Aorta (tissue), 5 donors: ENCODE data around the gene ADPRS. TPM values are rescaled to one million over a fixed set of nuclear protein-coding genes. Genes with fewer than 3 reads are reported as not detected.
A peak's percentile ranks its signal among the peaks of the same experiment; 100 is the strongest.

ENCODE experiments used
- ATAC-seq: fragments of 200-7000 bp; cut with Tn5 transposase; one replicate; pipeline ENCODE4 v1.9.1; 2022; ENCODE audit warnings: moderate library complexity; ENCODE audit not compliant: low FRiP score
- DNase-seq, 2 donors: peaks; one replicate each; pipeline ENCODE4 v3.0.0-alpha.2; 2020
- H3K27ac ChIP-seq, 2 donors: one replicate each; pipeline ENCODE4 v1.5.1; 2013; ENCODE audit warnings: low read length in 2 of 2, mild to moderate bottlenecking in 2 of 2, moderate library complexity in 2 of 2, control low read depth in 1 of 2, inconsistent platforms in 1 of 2, low read depth in 1 of 2
- H3K27me3 ChIP-seq, 2 donors: one replicate each; pipeline ENCODE4 v1.6.1; 2013; ENCODE audit warnings: control low read depth in 1 of 2, low read length in 1 of 2, mild to moderate bottlenecking in 1 of 2, moderate library complexity in 1 of 2; ENCODE audit not compliant: insufficient read depth in 2 of 2, control insufficient read depth in 1 of 2
- H3K36me3 ChIP-seq, 2 donors: one replicate each; pipeline ENCODE4 v1.6.1; 2013; ENCODE audit warnings: control low read depth in 1 of 2, low read length in 1 of 2, mild to moderate bottlenecking in 1 of 2; ENCODE audit not compliant: insufficient read depth in 2 of 2, control insufficient read depth in 1 of 2
- H3K4me1 ChIP-seq, 2 donors: one replicate each; pipeline ENCODE4 v1.6.1; 2013; ENCODE audit warnings: low read length in 2 of 2, control low read depth in 1 of 2, mild to moderate bottlenecking in 1 of 2, moderate library complexity in 1 of 2; ENCODE audit not compliant: insufficient read depth in 2 of 2, control insufficient read depth in 1 of 2
- H3K4me3 ChIP-seq, 2 donors: one replicate each; pipeline ENCODE4 v1.5.1; 2013; ENCODE audit warnings: low read length in 2 of 2, control low read depth in 1 of 2, mild to moderate bottlenecking in 1 of 2
- H3K9me3 ChIP-seq: one replicate; pipeline ENCODE4 v1.6.1; 2013; ENCODE audit warnings: mild to moderate bottlenecking, low read length; ENCODE audit not compliant: control insufficient read depth
- WGBS, 2 donors: extraction: QIAGEN DNeasy Blood & Tissue Kit; methylation state at CpG; one replicate each; pipeline ENCODE4 v1.1.7; 2013; 5-methylcytosine and 5-hydroxymethylcytosine counted together
- intact Hi-C, 2 donors: fragments of 100-400 bp; cut with DNase I; formaldehyde crosslinking; loops; one replicate each; pipeline versions ENCODE4 v1.14.2 to v1.15.0; 2022
- polyA plus RNA-seq, 2 donors: library from polyadenylated mRNA; stranded (reverse); fragments of 200-250 nt; gene quantifications; one replicate each; pipeline ENCODE4 v1.2.3, GENCODE V29; 2013
- total RNA-seq, 2 donors: library from RNA; stranded (reverse); fragmentation: NEBNext Ultra II Directional; extraction: Animal tissue kit (Norgen Biotek cat#: 25700); gene quantifications; one replicate each; pipeline ENCODE4 v1.2.1, GENCODE V29; 2021
- donor health status: healthy with polysubstance abuse.
- donor health status: Bipolar disorder and iron deficiency.
- donor health status: DM: no; HTN: no; CAD: no.
- donor health status: DM: no; HTN: no; CAD: no.
- donor health status: DM: yes; HTN: yes; CAD: no.

Gene ADPRS
- total and polyA plus RNA-seq, 4 donors, result 12.9 to 21.2 (median 18.1) TPM

GRCh38 chr1:36085686-36086526 is 2.8 kb upstream of the ADPRS start:
- peak in 1 of 2 donors; percentile 74 for DNase-seq
- intact Hi-C loops, result loop anchor here in 1 of 2 donors (5.0 kb wide), 1 partner anchor 154 kb away; the partner anchor contains the start of gene AGO3

DNA sequence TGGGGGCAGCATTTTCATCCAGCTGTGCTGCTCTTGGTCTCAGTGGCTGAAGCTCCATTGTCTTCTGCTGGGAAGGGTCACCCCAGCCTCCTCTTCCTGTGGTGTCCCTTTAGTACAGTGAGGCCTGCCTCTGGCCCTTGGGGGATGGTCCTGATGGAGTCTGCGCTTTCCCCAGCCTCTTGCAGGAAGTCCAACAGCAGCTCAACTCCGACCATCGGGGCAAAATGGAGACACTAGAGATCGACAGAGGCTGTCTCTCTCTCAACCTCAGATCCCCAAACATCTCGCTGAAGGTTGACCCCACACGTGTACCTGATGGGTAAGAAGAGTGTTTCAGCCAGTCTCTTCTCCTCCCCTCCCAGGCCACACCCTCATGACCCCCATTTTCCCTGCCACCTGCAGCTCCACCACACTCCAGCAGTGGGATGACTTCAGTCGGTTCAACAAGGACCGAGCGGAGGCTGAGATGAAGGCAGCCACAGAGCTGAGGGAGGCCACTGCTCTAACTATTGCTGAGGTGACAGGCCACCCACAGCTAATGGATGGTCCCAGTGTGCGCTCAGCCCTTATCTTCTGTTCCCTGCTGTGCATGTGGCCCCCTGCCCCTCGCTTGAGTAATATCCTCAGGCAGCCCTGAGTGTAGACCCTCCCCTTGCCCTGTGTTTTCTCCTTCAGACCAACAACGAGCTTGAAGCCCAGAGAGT is 2.0 kb upstream of the ADPRS start:
- intact Hi-C loops, result loop anchor here in 1 of 2 donors (5.0 kb wide), 1 partner anchor 154 kb away; the partner anchor contains the start of gene AGO3
- no peaks in the 10 kb centered on the region for H3K36me3 ChIP-seq
- DNase-seq, result peak in 1 of 2 donors; percentile 67
- H3K27ac ChIP-seq, result no peak overlapping the region
- H3K9me3 ChIP-seq, result no peaks in the 10 kb centered on the region
- WGBS, 2 donors, result 87 to 91% methylated on average over 12 of the region's 12 CpGs
- no peaks in the 10 kb centered on the region for H3K4me1 ChIP-seq
- no peak for ATAC-seq
- no peak overlapping the region for H3K4me3 ChIP-seq
- no peaks in the 10 kb centered on the region for H3K27me3 ChIP-seq

More at GRCh38 chr1:36085686-36086526, 2.8 kb upstream of the ADPRS start:
- Histone ChIP-seq H3K27ac (no peak overlapping the region), H3K9me3 (no peaks in the 10 kb centered on the region), H3K4me1 (no peaks in the 10 kb centered on the region), H3K36me3 (no peaks in the 10 kb centered on the region), H3K4me3 (no peak overlapping the region), H3K27me3 (no peaks in the 10 kb centered on the region)
- 93 to 95% methylated on average over 29 of the region's 29 CpGs for WGBS, 2 donors
- no peak for ATAC-seq

DNA sequence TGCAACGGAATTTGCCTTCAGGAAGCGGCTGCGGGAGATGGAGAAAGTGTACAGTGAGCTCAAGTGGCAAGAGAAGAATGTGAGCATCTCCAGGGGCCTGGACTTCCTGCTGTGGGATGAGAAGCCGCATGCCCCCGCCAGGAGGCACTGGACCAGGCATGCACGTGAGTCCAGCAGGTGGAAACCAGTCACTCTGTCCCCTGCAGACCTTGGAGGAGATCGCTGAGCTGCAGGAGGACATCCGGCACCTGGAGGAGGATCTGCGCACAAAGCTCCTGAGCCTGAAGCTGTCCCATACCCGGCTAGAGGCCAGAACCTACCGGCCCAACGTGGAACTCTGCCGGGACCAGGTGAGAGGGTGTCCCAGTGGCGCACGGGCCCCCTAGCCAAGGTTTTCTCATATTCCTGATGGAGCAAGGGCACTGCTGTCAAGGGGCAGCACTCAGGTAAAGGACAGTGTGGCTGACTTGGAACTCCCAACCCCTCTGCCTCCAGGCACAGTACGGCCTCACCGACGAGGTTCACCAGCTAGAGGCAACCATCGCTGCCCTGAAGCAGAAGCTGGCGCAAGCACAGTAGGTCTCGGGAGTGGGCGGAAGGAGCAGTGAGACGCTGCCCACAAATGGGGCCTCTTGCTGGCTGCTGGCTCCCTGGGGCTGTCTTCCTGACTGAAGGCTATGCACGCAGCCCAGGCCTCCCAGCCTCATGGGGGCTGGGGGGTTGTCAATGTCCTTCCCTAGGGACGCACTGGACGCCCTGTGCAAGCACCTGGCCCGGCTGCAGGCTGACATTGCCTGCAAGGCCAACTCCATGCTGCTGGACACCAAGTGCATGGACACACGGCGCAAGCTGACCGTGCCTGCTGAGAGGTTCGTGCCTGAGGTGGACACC is 1.2 kb upstream of the ADPRS start:
- Histone ChIP-seq H3K36me3 (peaks cover 0 to 5% of the 10 kb centered on the region in 2 donors), H3K27ac (no peak overlapping the region), H3K4me3 (no peak overlapping the region), H3K27me3 (no peaks in the 10 kb centered on the region), H3K4me1 (no peaks in the 10 kb centered on the region), H3K9me3 (no peaks in the 10 kb centered on the region)
- intact Hi-C loops, result loop anchor here in 1 of 2 donors (2.0 to 5.0 kb wide), 2 partner anchors 155 to 203 kb away; partner anchors contain the start of gene AGO3
- 91% methylated on average over 31 of the region's 31 CpGs for WGBS, 2 donors
- ATAC-seq, result no peak
- peak in 1 of 2 donors; percentile 70 for DNase-seq

- intact Hi-C loops, result loop anchor here in 1 of 2 donors (2.0 to 5.0 kb wide), 2 partner anchors 156 to 203 kb away; partner anchors contain the start of gene AGO3
- ATAC-seq (peak; percentile 33), DNase-seq (no peak)
- Histone ChIP-seq H3K4me1 (no peaks in the 10 kb centered on the region), H3K9me3 (no peaks in the 10 kb centered on the region), H3K27ac (no peak overlapping the region), H3K36me3 (peaks cover 0 to 6% of the 10 kb centered on the region in 2 donors), H3K4me3 (no peak overlapping the region), H3K27me3 (no peaks in the 10 kb centered on the region)
- WGBS, 2 donors, result 22 to 23% methylated on average over 8 of the region's 8 CpGs
Measured at GRCh38 chr1:36088265-36088576, 471 bp upstream of the ADPRS start.

DNA sequence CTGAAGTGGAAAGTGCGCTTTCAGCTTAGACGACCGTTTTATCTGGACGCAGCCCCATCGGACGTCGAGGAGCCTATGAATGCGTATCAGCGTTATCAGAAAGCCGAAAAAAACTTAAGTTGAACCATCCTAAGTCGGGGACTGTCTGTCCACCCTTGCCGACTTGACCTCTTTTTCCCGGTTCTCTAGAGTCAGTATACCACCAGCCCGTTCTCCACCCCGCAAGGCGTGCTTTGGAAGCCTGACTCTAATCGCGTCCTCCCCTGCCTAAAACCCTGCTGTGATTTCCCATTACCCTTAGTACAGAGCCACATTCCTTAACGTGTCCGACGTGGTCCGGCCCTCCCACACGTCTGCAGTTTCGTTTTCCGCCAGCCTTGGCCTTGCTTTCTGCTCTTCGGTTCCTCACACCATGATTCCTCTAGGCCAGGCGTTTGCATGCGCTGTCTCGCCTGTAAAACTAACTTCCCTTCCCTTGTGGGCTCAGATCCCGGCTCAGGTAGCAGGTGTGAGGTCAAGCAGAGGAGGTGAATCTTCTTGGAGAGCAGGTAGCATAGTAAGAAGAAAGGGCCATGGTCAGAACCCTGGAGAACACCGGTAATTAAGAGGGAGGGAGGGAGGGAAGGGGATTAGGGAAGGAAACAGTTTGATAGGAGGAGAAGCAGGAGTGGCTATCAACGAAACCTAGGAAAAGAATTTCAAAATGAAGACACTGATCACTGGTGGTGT is 865 bp downstream of the ADPRS start:
- H3K4me1 ChIP-seq, result no peaks in the 10 kb centered on the region
- intact Hi-C loops, result loop anchor here in 1 of 2 donors (2.0 to 10.0 kb wide), 3 partner anchors 157 to 335 kb away; partner anchors contain the start of gene AGO3
- peaks cover 0 to 9% of the 10 kb centered on the region in 2 donors for H3K36me3 ChIP-seq
- H3K27ac ChIP-seq, result no peak overlapping the region
- no peak for ATAC-seq
- peak overlapping the region; percentile 59 to 64 for H3K4me3 ChIP-seq
- H3K27me3 ChIP-seq, result no peaks in the 10 kb centered on the region
- 8 to 9% methylated on average over 32 of the region's 32 CpGs for WGBS, 2 donors
- no peaks in the 10 kb centered on the region for H3K9me3 ChIP-seq
- peak in 1 of 2 donors; percentile 64 for DNase-seq

DNA sequence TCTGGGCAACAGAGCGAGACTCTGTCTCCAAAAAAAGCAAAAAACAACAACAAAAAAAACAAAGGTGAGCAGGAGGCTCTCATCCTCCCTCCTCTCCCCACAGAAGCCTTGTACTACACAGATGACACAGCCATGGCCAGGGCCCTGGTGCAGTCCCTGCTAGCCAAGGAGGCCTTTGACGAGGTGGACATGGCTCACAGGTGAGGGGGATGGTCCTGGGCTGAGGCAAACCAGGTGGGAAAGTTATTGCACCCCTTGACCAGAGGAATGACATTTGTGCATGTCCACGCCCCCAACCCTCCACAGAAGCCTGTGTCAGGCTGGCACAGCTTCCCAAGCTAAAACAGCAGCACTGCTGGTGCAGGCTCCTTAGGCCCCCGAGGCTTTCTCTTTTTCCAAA is 2.4 kb downstream of the ADPRS start:
- WGBS, 2 donors, result 84 to 87% methylated on average over 4 of the region's 4 CpGs
- intact Hi-C loops, result loop anchor here in 1 of 2 donors (10.0 kb wide), 1 partner anchor 334 kb away; no protein-coding TSS in a partner anchor
- ATAC-seq (no peak), DNase-seq (peak in 1 of 2 donors; percentile 39)
- H3K36me3 ChIP-seq, result peaks cover 0 to 9% of the 10 kb centered on the region in 2 donors
- no peaks in the 10 kb centered on the region for H3K9me3 ChIP-seq
- H3K27ac ChIP-seq, result no peak overlapping the region
- H3K4me3 ChIP-seq, result no peak overlapping the region
- H3K4me1 ChIP-seq, result no peaks in the 10 kb centered on the region
- H3K27me3 ChIP-seq, result no peaks in the 10 kb centered on the region

DNA sequence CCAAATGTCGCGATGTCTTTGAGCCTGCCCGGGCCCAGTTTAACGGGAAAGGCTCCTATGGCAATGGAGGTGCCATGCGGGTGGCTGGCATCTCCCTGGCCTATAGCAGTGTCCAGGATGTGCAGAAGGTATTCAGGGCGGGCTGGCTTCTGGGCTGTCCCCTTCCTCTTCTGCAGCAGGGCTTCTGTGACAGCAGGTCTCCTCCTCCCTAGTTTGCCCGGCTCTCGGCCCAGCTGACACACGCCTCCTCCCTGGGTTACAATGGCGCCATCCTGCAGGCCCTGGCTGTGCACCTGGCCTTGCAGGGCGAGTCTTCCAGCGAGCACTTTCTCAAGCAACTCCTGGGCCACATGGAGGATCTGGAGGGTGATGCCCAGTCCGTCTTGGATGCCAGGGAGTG is 3.0 kb downstream of the ADPRS start:
- no peak for ATAC-seq
- Histone ChIP-seq H3K27me3 (no peaks in the 10 kb centered on the region), H3K4me3 (no peak overlapping the region), H3K9me3 (no peaks in the 10 kb centered on the region), H3K36me3 (peaks cover 0 to 9% of the 10 kb centered on the region in 2 donors), H3K4me1 (no peaks in the 10 kb centered on the region), H3K27ac (no peak overlapping the region)
- 89 to 91% methylated on average over 13 of the region's 13 CpGs for WGBS, 2 donors
- peak in 1 of 2 donors; percentile 47 for DNase-seq
- intact Hi-C loops, result loop anchor here in 1 of 2 donors (10.0 kb wide), 1 partner anchor 333 kb away; no protein-coding TSS in a partner anchor
